Endothelial cell of umbilical vein (primary cell): ENCODE results near the gene AP5B1. TPM values are rescaled to one million over a fixed set of nuclear protein-coding genes. Genes with fewer than 3 reads are reported as not detected.

Experiments
- BruUV-seq: library from RNA; stranded (reverse); fragments of 400-500 nt; replicated peaks from 2 replicates; lab custom pipeline; 2021; lab: Mats Ljungman, UMichigan
- CTCF ChIA-PET: fragments of 300-600, 350-600 bp; sonication (Branson Sonifier 250); formaldehyde crosslinking; loops from one replicate; lab custom pipeline; 2021; ENCODE audit warnings: antibody characterized with exemption, inconsistent platforms; lab: Charles Lee
- POLR2A ChIA-PET: fragments of 300-600, 350-600 bp; sonication (Branson Sonifier 250); formaldehyde crosslinking; loops from one replicate; lab custom pipeline; 2021; ENCODE audit warnings: antibody characterized with exemption, inconsistent platforms; lab: Charles Lee
- DNase-seq: peaks from one replicate; pipeline ENCODE4 v3.0.0-alpha.2; 2011; ENCODE audit warnings: low read depth, low spot score
- FAIRE-seq: peaks from 2 replicates; lab custom pipeline; 2011; peaks lifted over from hg19 to GRCh38; lab: Jason Lieb, UNC
- H2AFZ ChIP-seq: 2 replicates; pipeline ENCODE4 v1.6.0; 2012; ENCODE audit warnings: low read depth, low read length, control low read depth, inconsistent platforms
- H3K27ac ChIP-seq: 2 replicates; pipeline ENCODE4 v1.5.1; 2011; ENCODE audit warnings: low read depth, mild to moderate bottlenecking, control low read depth, low read length, moderate library complexity; ENCODE audit not compliant: insufficient read depth
- H3K27me3 ChIP-seq, 2 experiments: 2 replicates each; pipeline versions ENCODE4 v1.6.0 to v1.6.1; 2011; ENCODE audit warnings: low read length in 2 of 2, mixed read lengths in 1 of 2; ENCODE audit not compliant: control insufficient read depth in 2 of 2, insufficient read depth in 2 of 2
- H3K36me3 ChIP-seq, 2 experiments: 2 replicates in 1 of 2; 3 replicates in 1 of 2; pipeline ENCODE4 v1.5.1; 2011; ENCODE audit warnings: low read length in 2 of 2, mild to moderate bottlenecking in 1 of 2, moderate library complexity in 1 of 2; ENCODE audit not compliant: control insufficient read depth in 2 of 2, insufficient read depth in 2 of 2; ENCODE audit errors: extremely low read depth in 1 of 2
- H3K4me1 ChIP-seq: 3 replicates; pipeline ENCODE4 v1.5.1; 2011; ENCODE audit warnings: mild to moderate bottlenecking, low read length; ENCODE audit not compliant: control insufficient read depth, insufficient read depth; ENCODE audit errors: extremely low read depth
- H3K4me2 ChIP-seq: 2 replicates; pipeline ENCODE4 v1.6.1; 2011; ENCODE audit warnings: low read length, control low read depth, mixed read lengths; ENCODE audit not compliant: insufficient read depth
- H3K4me3 ChIP-seq, 3 experiments: fragments of 200-600 bp in 1 of 3; sonication (generic), shearing (Covaris generic) in 1 of 3; replicated peaks in 1 of 3; 2 replicates each; pipeline ENCODE4 v1.5.1; 2011 to 2016; ENCODE audit warnings: control low read depth in 3 of 3, low read length in 3 of 3, mild to moderate bottlenecking in 2 of 3, inconsistent platforms in 1 of 3, low read depth in 1 of 3, moderate library complexity in 1 of 3; ENCODE audit not compliant: insufficient read depth in 1 of 3
- H3K79me2 ChIP-seq: 2 replicates; pipeline ENCODE4 v1.6.0; 2012; ENCODE audit warnings: low read length, inconsistent platforms; ENCODE audit not compliant: control insufficient read depth, insufficient read depth
- H3K9ac ChIP-seq: replicated peaks from 2 replicates; pipeline ENCODE3; 2011; ENCODE audit warnings: low read length, control low read depth; ENCODE audit not compliant: insufficient read depth; ENCODE audit errors: extremely low read depth
- H3K9me1 ChIP-seq: replicated peaks from 3 replicates; pipeline ENCODE4 v1.6.0; 2011; ENCODE audit warnings: mild to moderate bottlenecking, low read length; ENCODE audit not compliant: control insufficient read depth, insufficient read depth; ENCODE audit errors: extremely low read depth
- H3K9me3 ChIP-seq: replicated peaks from 2 replicates; pipeline ENCODE4 v1.5.1; 2012; ENCODE audit warnings: low read length, inconsistent platforms; ENCODE audit not compliant: control insufficient read depth, insufficient read depth
- H4K20me1 ChIP-seq: replicated peaks from 2 replicates; pipeline ENCODE3; 2011; ENCODE audit warnings: mild to moderate bottlenecking, low read length; ENCODE audit not compliant: control insufficient read depth, insufficient read depth; ENCODE audit errors: extremely low read depth
- CTCF ChIP-seq, 2 donors: IDR thresholded peaks; 1 replicate in 1 of 2; 2 replicates in 1 of 2; pipeline ENCODE4 v1.5.1; 2011; ENCODE audit warnings: low read length in 2 of 2, mild to moderate bottlenecking in 2 of 2, moderate library complexity in 2 of 2, control low read depth in 1 of 2, inconsistent platforms in 1 of 2, low read depth in 1 of 2; ENCODE audit not compliant: insufficient read depth in 1 of 2; ENCODE audit errors: extremely low read depth in 1 of 2
- EZH2 ChIP-seq: IDR thresholded peaks from 2 replicates; pipeline ENCODE4 v1.6.1; 2012; ENCODE audit warnings: borderline replicate concordance, low read depth, mild to moderate bottlenecking, moderate library complexity, low read length, inconsistent platforms; ENCODE audit not compliant: severe bottlenecking
- FOS ChIP-seq: IDR thresholded peaks from 2 replicates; pipeline ENCODE4 v1.6.1; 2011; ENCODE audit warnings: mild to moderate bottlenecking, low read length, moderate library complexity, borderline replicate concordance; ENCODE audit not compliant: insufficient read depth
- GATA2 ChIP-seq: IDR thresholded peaks from 2 replicates; pipeline ENCODE4 v1.7.0; 2011; ENCODE audit warnings: low read depth, mild to moderate bottlenecking, moderate library complexity, mixed read lengths, low read length; ENCODE audit not compliant: insufficient read length, insufficient read depth
- JUN ChIP-seq: IDR thresholded peaks from 2 replicates; pipeline ENCODE4 v1.6.1; 2011; ENCODE audit warnings: borderline replicate concordance, low read depth; ENCODE audit not compliant: insufficient read length, insufficient read depth
- MAX ChIP-seq: IDR thresholded peaks from 2 replicates; pipeline ENCODE4 v1.6.1; 2011; ENCODE audit not compliant: insufficient read depth, insufficient read length
- MYC ChIP-seq: IDR thresholded peaks from one replicate; pipeline ENCODE4 v1.6.1; 2011; ENCODE audit warnings: mild to moderate bottlenecking, low read depth, low read length
- POLR2A ChIP-seq: IDR thresholded peaks from 2 replicates; pipeline ENCODE4 v1.6.1; 2012; ENCODE audit warnings: low read depth, mild to moderate bottlenecking, control low read depth, low read length
- POLR2AphosphoS5 ChIP-seq: IDR thresholded peaks from 2 replicates; pipeline ENCODE4 v1.6.1; 2012; ENCODE audit warnings: low read depth, mild to moderate bottlenecking, control low read depth, low read length, moderate library complexity; ENCODE audit not compliant: insufficient read depth
- dilution Hi-C: fragments of 300-500 bp; cut with MboI; formaldehyde crosslinking; loops from one replicate; pipeline ENCODE4 v1.15.0; 2019; ENCODE audit warnings: low sequenced_read_pairs; ENCODE audit not compliant: extremely low pct_ligation_motif_present
- intact Hi-C: fragments of 100-400 bp; cut with micrococcal nuclease; formaldehyde crosslinking; loops from one replicate; pipeline ENCODE4 v1.10.0; 2022
- polyA plus RNA-seq, 4 experiments: library from polyadenylated mRNA; depleted of rRNA in 3 of 4; stranded (reverse) in 3 of 4; unstranded in 1 of 4; fragments of >200 nt; gene quantifications; 2 replicates each; pipeline versions ENCODE4 v1.2.1 to v1.2.3, GENCODE V29; 2011 to 2012; ENCODE audit warnings: missing spikeins in 1 of 4
- total RNA-seq: library from RNA; stranded (reverse); gene quantifications from 2 replicates; pipeline ENCODE4 v1.2.3, GENCODE V29; 2021

AP5B1 gene
- total and polyA plus RNA-seq, 2 donors (not counting 3 experiments of a cell fraction or from before 2014, with no cell fraction given), result 9.2 to 15.3 TPM

- Histone ChIP-seq H3K9ac (no peak overlapping the region), H3K4me3 (no peak overlapping the region), H3K27ac (no peak overlapping the region), H3K36me3 (no peaks in the 10 kb centered on the region), H3K4me1 (no peaks in the 10 kb centered on the region), H3K27me3 (peaks cover 0 to 8% of the 10 kb centered on the region in 2 experiments), H3K9me3 (no peaks in the 10 kb centered on the region), H2AFZ (no peak overlapping the region), H3K79me2 (no peaks in the 10 kb centered on the region), H3K4me2 (no peak overlapping the region), H3K9me1 (no peaks in the 10 kb centered on the region), H4K20me1 (no peaks in the 10 kb centered on the region)
- dilution Hi-C loops, result no loop called here
- ChIA-PET POLR2A (no interaction called here), CTCF (interaction anchor here (1.2 to 2.8 kb wide), 3 partner anchors 10 to 27 kb away, joined by 4 to 11 read pairs (median 5); no protein-coding TSS in a partner anchor)
- intact Hi-C loops, result no loop called here
- DNase-seq (no peak), FAIRE-seq (no peak)
- BruUV-seq, result no TSS peak
- TF ChIP-seq MAX (no peak), CTCF (IDR thresholded peaks at IDR 0.05; ENCODE audit: extremely low read depth in 1 of 2, insufficient read depth in 1 of 2, low read depth in 1 of 2, low read length in 2 of 2) (no peak), GATA2 (no peak), MYC (no peak), POLR2AphosphoS5 (no peak), FOS (no peak), EZH2 (no peak), JUN (no peak), POLR2A (no peak)
Observed at GRCh38 chr11:65796726-65797601, 16.2 kb upstream of the AP5B1 start.
